HuH-7.5 (cell line): ENCODE data around the gene RNU1-3.

Experiments used
- DNase-seq: peaks from one replicate; pipeline ENCODE4 v3.0.0; 2011; ENCODE audit warnings: low spot score

Gene RNU1-3

DNA sequence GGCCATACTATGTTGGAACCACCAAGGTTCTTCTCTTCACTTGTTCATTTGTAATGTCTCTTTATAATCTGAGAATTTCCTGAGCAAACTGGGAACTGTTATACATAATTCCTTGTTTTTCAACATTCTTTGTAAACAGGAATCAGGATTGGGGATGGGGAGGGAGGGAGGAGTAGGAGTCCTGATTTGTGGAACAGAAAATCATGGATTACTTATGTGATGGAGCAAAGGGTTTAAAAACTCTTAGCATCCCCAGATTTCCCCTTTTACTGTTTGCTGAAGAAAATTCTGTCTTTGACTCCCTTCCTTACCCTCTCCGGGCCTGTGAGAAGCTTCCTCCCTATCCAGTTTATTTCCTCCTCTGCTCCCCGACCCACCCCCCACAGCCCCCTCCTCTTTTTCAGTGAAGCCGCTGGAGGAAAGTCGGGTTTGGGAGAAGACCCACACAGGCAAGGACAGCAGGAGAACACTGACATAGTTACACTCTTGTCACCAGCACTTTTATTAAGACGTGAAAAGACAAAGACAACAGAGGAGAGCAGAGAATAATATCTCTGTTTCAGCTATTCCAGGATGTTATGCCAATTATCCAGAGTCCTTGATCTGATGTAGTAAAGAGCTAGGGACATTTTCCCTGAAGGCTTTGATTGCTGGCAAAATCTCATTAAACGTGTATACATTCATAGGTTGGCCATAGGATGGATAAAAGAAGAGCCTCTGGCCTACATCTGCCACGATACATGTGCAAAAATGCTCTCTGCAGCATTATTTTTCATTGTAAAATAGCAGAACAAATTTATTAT, 48.8 kb downstream of the RNU1-3 start:
- no peak for DNase-seq

DNA sequence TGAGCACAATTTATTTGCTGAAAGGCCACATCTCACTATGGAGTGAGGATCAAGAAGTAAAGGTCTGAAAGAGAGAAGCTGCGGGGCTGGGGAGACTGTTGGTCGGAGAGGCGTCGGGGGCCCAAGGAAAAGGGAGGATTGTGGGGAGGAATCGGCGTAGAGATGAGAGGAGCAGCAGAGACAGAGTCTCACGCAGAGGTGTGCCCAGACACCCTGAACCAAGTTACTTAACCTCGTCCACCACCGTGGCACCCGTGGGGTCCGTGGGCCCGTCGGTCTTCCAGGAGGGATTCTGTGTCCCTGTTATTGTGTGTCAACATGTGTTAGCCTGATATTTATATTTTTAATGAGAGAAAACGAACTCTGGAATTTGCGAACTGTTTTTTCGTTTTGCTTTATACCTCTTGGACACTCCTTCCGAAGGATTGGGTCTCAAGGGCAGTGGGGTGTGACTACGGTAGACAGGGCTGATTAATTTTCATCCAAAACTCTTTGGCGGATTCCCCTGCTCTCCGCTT, 49.6 kb downstream of the RNU1-3 start:
- DNase-seq, result no peak
